B cell (primary cell): ENCODE measurements around the gene EGFL6. TPM values are rescaled to one million over a fixed set of nuclear protein-coding genes. Genes with fewer than 3 reads are reported as not detected.
A peak's percentile ranks its signal among the peaks of the same experiment; 100 is the strongest.

Experiments
- ATAC-seq: fragments of 200-7000 bp; cut with Tn5 transposase; one replicate; pipeline ENCODE4 v1.10.0; 2021; ENCODE audit warnings: low read depth, mild to moderate bottlenecking, moderate number of reproducible peaks, moderate library complexity
- CTCF ChIA-PET: fragments of 350-600 bp; sonication (Branson Sonifier 250); formaldehyde crosslinking; loops from one replicate; lab custom pipeline; 2021; ENCODE audit warnings: antibody characterized with exemption, inconsistent platforms; lab: Charles Lee
- POLR2A ChIA-PET: fragments of 350-600 bp; sonication (Branson Sonifier 250); formaldehyde crosslinking; loops from one replicate; lab custom pipeline; 2021; ENCODE audit warnings: antibody characterized with exemption; lab: Charles Lee
- DNase-seq: peaks from one replicate; pipeline ENCODE4 v3.0.0; 2013
- H2AFZ ChIP-seq: 2 replicates; pipeline ENCODE4 v1.6.1; 2012; ENCODE audit warnings: mild to moderate bottlenecking, low read depth, low read length; ENCODE audit not compliant: insufficient read depth, poor library complexity, severe bottlenecking
- H3K27ac ChIP-seq, 2 donors: 1 replicate in 1 of 2; 2 replicates in 1 of 2; pipeline ENCODE4 v1.5.1; 2012 to 2013; ENCODE audit warnings: low read length in 2 of 2, mild to moderate bottlenecking in 2 of 2, moderate library complexity in 1 of 2
- H3K27me3 ChIP-seq, 4 experiments: fragments of 200-600 bp in 1 of 4; sonication (generic) in 1 of 4; replicated peaks in 1 of 4; 1 replicate in 2 of 4; 2 replicates in 2 of 4; pipeline versions ENCODE4 v1.6.1 to v1.7.0; 2013 to 2016; ENCODE audit warnings: low read length in 3 of 4, mild to moderate bottlenecking in 2 of 4, mixed read lengths in 1 of 4, moderate library complexity in 1 of 4; ENCODE audit not compliant: insufficient read depth in 4 of 4, control insufficient read depth in 3 of 4; ENCODE audit errors: control extremely low read depth in 1 of 4
- H3K36me3 ChIP-seq, 2 experiments: replicated peaks in 1 of 2; 1 replicate in 1 of 2; 2 replicates in 1 of 2; pipeline versions ENCODE4 v1.6.1 to v1.7.1; 2013; ENCODE audit warnings: low read length in 1 of 2; ENCODE audit not compliant: insufficient read depth in 2 of 2, control insufficient read depth in 1 of 2; ENCODE audit errors: control extremely low read depth in 1 of 2, extremely low read depth in 1 of 2
- H3K4me1 ChIP-seq, 2 donors: fragments of 200-600 bp in 1 of 2; sonication (generic) in 1 of 2; 1 replicate in 1 of 2; 2 replicates in 1 of 2; pipeline versions ENCODE4 v1.5.1 to v1.6.1; 2013 to 2017; ENCODE audit warnings: low read length in 2 of 2; ENCODE audit not compliant: control insufficient read depth in 2 of 2, insufficient read depth in 2 of 2
- H3K4me2 ChIP-seq: replicated peaks from 2 replicates; pipeline ENCODE3; 2012; ENCODE audit warnings: mild to moderate bottlenecking, low read depth, low read length; ENCODE audit not compliant: poor library complexity, severe bottlenecking
- H3K4me3 ChIP-seq, 5 experiments: fragments of 200-600 bp in 1 of 5; sonication (generic) in 1 of 5; 1 replicate in 3 of 5; 2 replicates in 2 of 5; pipeline versions ENCODE4 v1.5.1 to v1.7.0; 2011 to 2016; ENCODE audit warnings: low read length in 4 of 5, mild to moderate bottlenecking in 4 of 5, low read depth in 2 of 5, control low read depth in 1 of 5, moderate library complexity in 1 of 5; ENCODE audit not compliant: insufficient read depth in 1 of 5; ENCODE audit errors: control extremely low read depth in 1 of 5, extremely low read depth in 1 of 5
- H3K79me2 ChIP-seq: fragments of 200-600 bp; sonication (generic); one replicate; pipeline ENCODE4 v1.6.0; 2016; ENCODE audit warnings: low read length; ENCODE audit not compliant: control insufficient read depth, insufficient read depth
- H3K9ac ChIP-seq: fragments of 200-600 bp; sonication (generic); 2 replicates; pipeline ENCODE4 v1.6.1; 2017; ENCODE audit warnings: mild to moderate bottlenecking, low read length, moderate library complexity
- H3K9me3 ChIP-seq, 3 donors: one replicate each; pipeline versions ENCODE4 v1.6.1 to v1.7.1; 2013; ENCODE audit warnings: low read length in 2 of 3; ENCODE audit not compliant: control insufficient read depth in 2 of 3, insufficient read depth in 1 of 3; ENCODE audit errors: control extremely low read depth in 1 of 3
- H4K20me1 ChIP-seq: 2 replicates; pipeline ENCODE4 v1.6.0; 2012; ENCODE audit warnings: mild to moderate bottlenecking, low read length; ENCODE audit not compliant: insufficient read depth, control insufficient read depth, poor library complexity, severe bottlenecking
- H3K27ac Mint-ChIP-seq: one replicate; pipeline ENCODE4 v1.8.0; 2021; ENCODE audit warnings: mixed read lengths
- H3K27me3 Mint-ChIP-seq: one replicate; pipeline ENCODE4 v1.8.0; 2021; ENCODE audit warnings: mixed read lengths
- H3K4me1 Mint-ChIP-seq: one replicate; pipeline ENCODE4 v1.8.0; 2021; ENCODE audit warnings: mixed read lengths
- H3K4me3 Mint-ChIP-seq: one replicate; pipeline ENCODE4 v1.8.0; 2021; ENCODE audit warnings: mixed read lengths
- H3K9me3 Mint-ChIP-seq: one replicate; pipeline ENCODE4 v1.8.0; 2022; ENCODE audit warnings: mixed read lengths; ENCODE audit not compliant: insufficient read depth
- CTCF ChIP-seq: fragments of 200-600 bp; IDR thresholded peaks from one replicate; pipeline ENCODE4 v1.8.0; 2022; ENCODE audit warnings: antibody characterized with exemption, mild to moderate bottlenecking
- EZH2 ChIP-seq: IDR thresholded peaks from 2 replicates; pipeline ENCODE4 v1.6.1; 2012; ENCODE audit warnings: borderline replicate concordance, low read depth, mild to moderate bottlenecking, moderate library complexity, low read length; ENCODE audit not compliant: insufficient read depth, poor library complexity, severe bottlenecking
- WGBS: methylation state at CpG from one replicate; pipeline ENCODE4 v1.1.5; 2013; ENCODE audit warnings: missing lambda C conversion rate; ENCODE audit not compliant: insufficient coverage; 5-methylcytosine and 5-hydroxymethylcytosine counted together
- intact Hi-C: fragments of 100-400 bp; cut with micrococcal nuclease; formaldehyde crosslinking; loops from one replicate; pipeline ENCODE4 v1.10.0; 2022
- polyA plus RNA-seq: library from polyadenylated mRNA; depleted of rRNA; stranded (reverse); fragments of >200 nt; gene quantifications from 2 replicates; pipeline ENCODE4 v1.2.3, GENCODE V29; 2012
- total RNA-seq, 2 donors: library from RNA; stranded (reverse); fragments of 120-200 nt in 1 of 2; gene quantifications; 1 replicate in 1 of 2; 2 replicates in 1 of 2; pipeline versions ENCODE4 v1.2.3 to v1.2.4, GENCODE V29; 2013 to 2022

The EGFL6 gene
- total and polyA plus RNA-seq, 2 donors (not counting 1 experiment from before 2014, with no cell fraction given) = not detected

GRCh38 chrX:13651150-13651549 is 81.7 kb downstream of the EGFL6 start:
- Histone ChIP-seq H3K9me3 (no peaks in the 10 kb centered on the region), H3K27ac (no peak overlapping the region), H3K9ac (no peak overlapping the region), H3K4me2 (no peak overlapping the region), H3K36me3 (peaks cover 0 to 7% of the 10 kb centered on the region in 2 experiments), H4K20me1 (no peaks in the 10 kb centered on the region), H3K27me3 (peaks cover 0 to 9% (median 0%) of the 10 kb centered on the region in 4 experiments), H3K4me3 (no peak overlapping the region), H3K4me1 (peaks cover 12 to 15% of the 10 kb centered on the region in 2 donors), H3K79me2 (peaks cover 17% of the 10 kb centered on the region), H2AFZ (no peak overlapping the region)
- TF ChIP-seq EZH2 (no peak), CTCF (no peak)
- no peak for ATAC-seq
- DNase-seq = no peak
- intact Hi-C loops = loop anchor here (5.0 kb wide), 1 partner anchor 144 kb away; no protein-coding TSS in a partner anchor
- Mint-ChIP-seq H3K27me3 (no peaks in the 10 kb centered on the region), H3K4me3 (no peak overlapping the region), H3K27ac (peak overlapping the region; percentile 46), H3K9me3 (no peaks in the 10 kb centered on the region), H3K4me1 (peaks cover 11% of the 10 kb centered on the region)
- 100% methylated on average over 1 of the region's 3 CpGs for WGBS
- POLR2A ChIA-PET = no interaction called here
- CTCF ChIA-PET = interaction anchor here (0.6 to 1.4 kb wide), 2 partner anchors 65 to 144 kb away, joined by 3 to 4 read pairs; no protein-coding TSS in a partner anchor

GRCh38 chrX:13652287-13652793 is 82.9 kb downstream of the EGFL6 start:
- H3K9ac ChIP-seq = peak overlapping the region; percentile 82
- Mint-ChIP-seq H3K27me3 (no peaks in the 10 kb centered on the region), H3K4me3 (peak overlapping the region; percentile 94), H3K27ac (peak overlapping the region; percentile 96), H3K9me3 (no peaks in the 10 kb centered on the region), H3K4me1 (peaks cover 11% of the 10 kb centered on the region)
- TF ChIP-seq CTCF = no peak
- no peak for TF ChIP-seq EZH2
- peaks cover 0 to 11% of the 10 kb centered on the region in 2 experiments for H3K36me3 ChIP-seq
- ATAC-seq = no peak
- ChIA-PET CTCF (interaction anchor here (1.4 to 1.6 kb wide), 2 partner anchors 379 to 881 kb away, joined by 3 to 4 read pairs; no protein-coding TSS in a partner anchor), POLR2A (interaction anchor here (1.4 kb wide), 1 partner anchor 378 kb away, joined by 3 read pairs; the partner anchor contains the start of gene GEMIN8)
- no peaks in the 10 kb centered on the region for H4K20me1 ChIP-seq
- intact Hi-C loops = loop anchor here (2.0 to 5.0 kb wide), 2 partner anchors 90 to 145 kb away; no protein-coding TSS in a partner anchor
- peaks cover 19% of the 10 kb centered on the region for H3K79me2 ChIP-seq
- peak overlapping the region; percentile 83 for H2AFZ ChIP-seq
- H3K4me3 ChIP-seq = peak overlapping the region; percentile 8 to 92 (median 78)
- peak overlapping the region; percentile 77 for H3K4me2 ChIP-seq
- H3K4me1 ChIP-seq = peaks cover 12 to 15% of the 10 kb centered on the region in 2 donors
- H3K27me3 ChIP-seq = no peaks in the 10 kb centered on the region
- H3K27ac ChIP-seq = peak overlapping the region; percentile 68 to 96
- no peak for DNase-seq
- WGBS = 38% methylated on average over 3 of the region's 7 CpGs
- H3K9me3 ChIP-seq = no peaks in the 10 kb centered on the region
